NCI-H524 treated with DMSO at 0.1 percent for 48 hours (cell line): ENCODE results near the gene LRP1.

Experiments used
- DNase-seq: peaks from one replicate; lab custom pipeline; 2025; lab: John Stamatoyannopoulos, UW

Gene LRP1

GRCh38 chr12:57223191-57224165 lies 95.2 kb downstream of the LRP1 start:
- DNase-seq = no peak

DNA sequence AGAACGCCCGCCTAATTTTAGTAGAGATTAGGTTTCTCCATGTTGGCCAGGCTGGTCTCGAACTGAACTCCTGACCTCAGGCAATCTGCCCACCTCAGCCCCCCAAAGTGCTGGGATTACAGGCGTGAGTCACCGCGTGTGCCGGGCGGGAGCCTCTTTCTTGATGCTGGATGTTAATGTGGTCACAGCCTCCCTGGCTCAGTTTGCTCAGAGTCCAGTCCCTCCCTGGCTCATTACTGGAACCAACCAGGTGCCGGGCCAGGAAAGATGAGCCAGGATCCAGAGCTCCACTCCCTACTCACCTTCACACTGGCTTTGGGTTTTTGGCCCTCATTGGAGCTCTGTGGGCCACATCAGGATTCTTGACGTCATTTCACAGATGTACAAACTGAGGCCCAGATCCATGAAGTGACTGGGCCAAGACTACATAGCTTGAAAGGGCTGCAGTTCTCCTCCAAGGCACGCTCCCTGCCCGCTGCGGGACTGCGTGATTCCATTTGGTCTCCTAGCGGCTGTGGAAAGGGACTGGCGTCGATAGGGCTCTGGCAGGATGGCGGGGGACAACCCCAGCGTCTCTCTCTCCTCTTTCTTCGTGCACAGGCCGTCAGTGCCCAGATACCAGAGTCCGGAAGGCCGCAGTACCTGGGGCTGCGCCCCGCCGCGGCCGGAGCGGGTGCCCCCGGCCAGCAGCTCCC lies 96.1 kb downstream of the LRP1 start:
- no peak for DNase-seq

- DNase-seq = no peak
These were observed 96.8 kb downstream of the LRP1 start for GRCh38 chr12:57224973-57225679.

DNA sequence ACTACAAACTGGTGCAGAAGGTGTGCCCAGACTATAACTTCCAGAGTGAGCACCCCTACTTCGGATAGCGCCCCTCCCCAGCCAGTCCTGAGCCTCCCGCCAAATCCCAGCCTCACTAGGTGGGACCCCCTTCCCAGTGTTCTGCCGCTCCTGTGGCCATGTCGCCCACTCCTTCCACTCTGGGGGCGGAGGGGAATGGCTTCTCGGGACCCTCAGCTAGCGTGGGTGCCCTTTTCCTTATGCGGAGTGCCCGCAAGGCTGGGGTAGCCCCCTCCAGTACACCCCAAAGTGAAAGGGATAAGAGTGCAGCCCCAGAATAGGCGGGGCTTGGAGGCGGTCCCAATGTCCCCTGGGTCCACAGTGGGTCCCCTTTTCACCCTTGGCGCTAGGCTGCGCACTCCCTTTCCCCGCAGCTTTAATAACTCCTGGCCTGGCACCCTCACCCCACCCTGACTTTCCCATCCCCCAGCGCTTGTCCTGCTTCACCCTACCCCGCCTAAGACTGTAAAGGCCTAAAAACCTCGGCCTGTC lies 97.5 kb downstream of the LRP1 start:
- no peak for DNase-seq

DNA sequence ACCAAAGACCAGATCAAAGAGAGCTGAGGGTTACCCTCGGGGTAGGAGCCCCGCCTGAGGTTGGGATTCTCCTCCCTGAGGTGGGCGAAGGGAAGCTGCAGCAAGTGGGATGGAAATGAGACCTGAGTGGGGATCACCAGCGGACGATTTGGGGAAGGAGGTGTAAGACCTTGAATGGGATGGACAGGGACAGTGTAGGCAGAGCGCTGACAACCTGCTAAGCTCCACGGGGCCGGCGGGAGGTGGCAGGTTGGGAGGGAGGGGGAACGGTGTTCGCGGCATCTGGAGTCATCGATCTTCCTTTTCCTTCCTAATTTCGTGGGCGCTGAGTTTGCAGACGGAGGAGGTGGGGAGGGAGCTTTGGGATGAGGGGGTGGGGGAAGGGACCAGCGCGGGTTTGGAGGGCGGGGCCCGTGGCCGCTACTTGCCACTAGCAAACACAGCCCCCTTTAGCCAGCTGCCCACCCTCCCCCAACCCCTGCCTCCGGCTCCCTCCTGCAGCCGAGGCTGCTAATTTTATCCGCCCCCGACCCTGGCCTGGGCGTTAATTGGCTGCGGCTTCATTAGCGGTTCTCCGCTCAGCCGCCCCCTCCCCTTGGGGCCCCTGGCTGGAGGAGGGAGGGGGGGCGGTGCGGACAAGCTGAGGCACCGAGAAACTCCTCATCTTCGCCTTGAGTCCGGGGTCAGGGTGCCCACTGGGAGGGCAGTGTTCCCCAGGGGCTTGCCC lies 98.5 kb downstream of the LRP1 start:
- DNase-seq = no peak

GRCh38 chr12:57227315-57228115 lies 99.2 kb downstream of the LRP1 start:
- DNase-seq = no peak

GRCh38 chr12:57229046-57229633 lies 100.9 kb downstream of the LRP1 start:
- DNase-seq = no peak

DNA sequence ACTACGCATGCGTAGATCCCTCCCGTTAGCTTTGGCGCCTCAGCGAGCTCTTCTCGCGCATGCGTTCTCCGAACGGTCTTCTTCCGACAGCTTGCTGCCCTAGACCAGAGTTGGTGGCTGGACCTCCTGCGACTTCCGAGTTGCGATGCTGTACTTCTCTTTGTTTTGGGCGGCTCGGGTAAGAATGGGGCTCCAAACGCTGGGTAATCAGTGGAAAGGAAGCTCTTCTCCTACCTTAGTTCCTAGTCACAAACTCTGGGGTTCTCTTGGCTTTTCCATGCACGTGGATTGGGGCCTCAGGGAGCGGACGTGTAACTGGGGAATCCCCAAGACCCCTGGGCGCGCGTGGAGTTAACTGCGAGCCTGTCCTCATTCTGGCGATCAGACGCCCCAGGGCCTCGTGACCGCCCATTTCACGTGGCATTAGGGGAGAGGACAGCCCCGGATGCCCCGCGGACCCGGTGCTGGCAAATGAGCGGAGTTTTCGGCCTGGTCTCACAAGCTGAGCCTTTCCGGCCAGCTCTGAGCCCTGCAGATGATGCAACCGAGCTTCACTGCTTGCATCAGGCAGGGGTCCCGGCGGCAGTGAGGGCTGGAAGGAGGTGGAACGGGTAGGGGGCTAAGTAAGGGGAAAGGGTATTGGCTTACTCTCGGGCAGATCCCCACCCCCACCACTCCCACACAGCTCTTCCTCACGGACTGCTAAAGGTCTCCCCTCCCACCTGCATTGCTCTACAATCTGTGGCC lies 101.5 kb downstream of the LRP1 start, which contains the start of gene SHMT2:
TSS of gene SHMT2 (plus strand) at position 78 of the 747 bp plus-strand sequence. CDS start at position 146, 68 bp downstream.
- peak; percentile 79 for DNase-seq

DNA sequence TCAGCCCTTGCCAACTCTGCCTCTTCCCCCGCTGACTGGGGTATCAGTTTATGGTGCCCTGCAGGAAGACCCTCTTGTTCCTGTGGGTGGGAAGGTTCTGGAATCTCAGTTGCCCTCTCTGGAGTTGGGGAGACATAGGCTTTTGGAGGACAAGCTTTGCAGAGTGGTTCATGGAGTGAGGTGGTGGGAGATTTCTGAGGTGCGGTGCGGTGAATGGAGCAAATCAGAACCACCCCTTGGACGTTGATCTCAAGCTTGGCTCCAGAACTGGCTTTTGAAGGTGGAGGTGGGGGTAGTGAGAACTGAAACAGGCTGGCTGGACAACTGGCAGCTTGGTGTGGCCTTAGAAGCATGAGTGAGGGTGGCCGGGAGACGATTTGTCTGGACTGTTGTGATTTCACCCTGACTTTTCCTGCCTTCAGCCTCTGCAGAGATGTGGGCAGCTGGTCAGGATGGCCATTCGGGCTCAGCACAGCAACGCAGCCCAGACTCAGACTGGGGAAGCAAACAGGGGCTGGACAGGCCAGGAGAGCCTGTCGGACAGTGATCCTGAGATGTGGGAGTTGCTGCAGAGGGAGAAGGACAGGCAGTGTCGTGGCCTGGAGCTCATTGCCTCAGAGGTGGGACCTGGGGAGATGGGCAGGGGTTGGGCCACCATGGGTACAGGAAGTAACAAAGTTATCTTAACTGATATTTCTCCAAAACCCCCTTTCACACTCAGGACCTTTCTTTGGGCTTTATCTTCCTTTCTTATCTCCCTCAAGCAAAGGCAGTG lies 102.3 kb downstream of the LRP1 start:
- DNase-seq = no peak

GRCh38 chr12:57231276-57232021 lies 103.2 kb downstream of the LRP1 start:
- no peak for DNase-seq

- no peak for DNase-seq
These were observed 104.0 kb downstream of the LRP1 start for GRCh38 chr12:57232156-57232756.

DNA sequence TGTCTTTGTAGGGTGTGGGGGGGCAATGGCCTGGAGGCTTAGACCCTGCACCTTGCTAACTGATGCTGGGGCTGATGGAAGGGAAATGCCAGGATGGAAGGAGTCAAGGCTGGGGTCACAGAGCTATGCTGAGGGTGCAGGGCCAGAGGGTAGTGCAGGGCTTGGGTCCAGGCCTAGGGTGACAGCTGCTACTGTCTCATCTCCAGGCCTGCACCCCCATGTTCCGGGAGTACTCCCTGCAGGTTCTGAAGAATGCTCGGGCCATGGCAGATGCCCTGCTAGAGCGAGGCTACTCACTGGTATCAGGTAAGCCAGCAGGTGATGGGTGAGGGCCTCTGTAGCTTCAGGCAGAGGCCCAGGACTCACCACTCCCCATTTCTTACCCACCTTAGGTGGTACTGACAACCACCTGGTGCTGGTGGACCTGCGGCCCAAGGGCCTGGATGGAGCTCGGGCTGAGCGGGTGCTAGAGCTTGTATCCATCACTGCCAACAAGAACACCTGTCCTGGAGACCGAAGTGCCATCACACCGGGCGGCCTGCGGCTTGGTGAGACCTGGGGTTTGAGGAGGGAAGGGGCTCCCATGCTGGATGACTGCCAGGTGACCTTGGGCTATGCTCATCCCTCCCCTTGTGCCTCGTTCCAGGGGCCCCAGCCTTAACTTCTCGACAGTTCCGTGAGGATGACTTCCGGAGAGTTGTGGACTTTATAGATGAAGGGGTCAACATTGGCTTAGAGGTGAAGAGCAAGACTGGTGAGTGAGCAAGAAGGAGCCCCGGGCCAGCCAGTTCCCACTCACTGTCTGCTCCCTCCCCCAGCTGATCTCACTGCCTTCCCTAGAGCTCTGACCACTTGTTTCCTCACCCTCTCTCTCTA lies 105.3 kb downstream of the LRP1 start:
- DNase-seq = no peak

- no peak for DNase-seq
These were observed 105.9 kb downstream of the LRP1 start for GRCh38 chr12:57234233-57234570.

- DNase-seq = no peak
These were observed 106.3 kb downstream of the LRP1 start for GRCh38 chr12:57234571-57235016.

- no peak for DNase-seq
These were observed 106.9 kb downstream of the LRP1 start for GRCh38 chr12:57235017-57235727.

GRCh38 chr12:57235728-57236131 lies 107.4 kb downstream of the LRP1 start:
- no peak for DNase-seq
